Body of pancreas (tissue), 4 donors: ENCODE data around the gene CHRM2.

ENCODE experiments used
- CTCF ChIP-seq, 7 experiments: fragments of 450-650 bp in 4 of 7; fragments of 200-600 bp in 3 of 7; sonication (generic) in 3 of 7; IDR thresholded peaks; one replicate each; pipeline ENCODE4 v1.5.1; 2016 to 2019; ENCODE audit warnings: antibody characterized with exemption in 7 of 7
- POLR2A ChIP-seq, 3 donors: fragments of 450-650 bp; IDR thresholded peaks; one replicate each; pipeline ENCODE4 v1.6.1; 2016; ENCODE audit warnings: antibody characterized with exemption in 3 of 3, mild to moderate bottlenecking in 2 of 3

GRCh38 chr7:136877509-136877908 lies 9.1 kb downstream of the CHRM2 start:
- no peak for TF ChIP-seq CTCF (IDR thresholded peaks at IDR 0.05)
- TF ChIP-seq POLR2A (IDR thresholded peaks at IDR 0.05) = no peak
